ENCODE data around the gene DNAJC12. TPM values are rescaled to one million over a fixed set of nuclear protein-coding genes. Genes with fewer than 3 reads are reported as not detected.

The DNAJC12 gene
- total and polyA plus RNA-seq, 2 of the 8 experiments (the other 6 are each of a cell fraction or from before 2014, with no cell fraction given), result 0.86 to 4.2 TPM

DNA sequence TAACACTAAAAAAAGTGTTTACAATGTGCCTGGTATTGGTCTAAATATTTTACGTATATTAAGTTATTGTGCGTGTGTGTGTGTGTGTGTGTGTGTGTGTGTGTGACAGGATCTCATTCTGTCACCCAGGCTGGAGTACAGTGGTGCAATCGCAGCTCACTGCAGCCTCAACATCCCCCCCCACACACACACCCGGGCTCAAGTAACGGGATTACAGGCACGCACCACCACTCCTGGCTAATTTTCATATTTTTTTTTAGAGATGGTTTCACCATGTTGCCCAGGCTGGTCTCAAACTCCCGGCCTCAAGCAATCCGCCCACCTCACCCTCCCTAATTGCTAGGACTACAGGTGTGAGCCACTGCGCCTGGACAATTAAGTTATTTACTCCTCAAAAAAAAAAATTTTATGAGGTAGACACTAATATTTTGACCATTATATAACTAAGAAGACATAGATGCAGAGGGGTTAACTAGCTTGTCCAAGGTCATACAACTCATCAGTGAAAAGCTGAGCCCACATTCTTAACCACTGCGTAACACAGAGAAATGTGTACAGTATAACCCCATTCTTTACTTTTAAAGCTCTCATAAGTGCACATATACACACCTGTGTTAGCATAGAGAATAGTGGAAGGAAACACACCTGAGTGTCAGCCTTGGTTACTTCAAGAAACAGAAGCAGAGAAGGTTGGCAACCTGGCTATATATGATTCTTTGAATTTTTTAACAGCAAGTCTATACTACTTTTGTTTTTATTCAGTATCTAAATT lies 35.0 kb downstream of the DNAJC12 start (continued):
- TF ChIP-seq, protein P1, sequence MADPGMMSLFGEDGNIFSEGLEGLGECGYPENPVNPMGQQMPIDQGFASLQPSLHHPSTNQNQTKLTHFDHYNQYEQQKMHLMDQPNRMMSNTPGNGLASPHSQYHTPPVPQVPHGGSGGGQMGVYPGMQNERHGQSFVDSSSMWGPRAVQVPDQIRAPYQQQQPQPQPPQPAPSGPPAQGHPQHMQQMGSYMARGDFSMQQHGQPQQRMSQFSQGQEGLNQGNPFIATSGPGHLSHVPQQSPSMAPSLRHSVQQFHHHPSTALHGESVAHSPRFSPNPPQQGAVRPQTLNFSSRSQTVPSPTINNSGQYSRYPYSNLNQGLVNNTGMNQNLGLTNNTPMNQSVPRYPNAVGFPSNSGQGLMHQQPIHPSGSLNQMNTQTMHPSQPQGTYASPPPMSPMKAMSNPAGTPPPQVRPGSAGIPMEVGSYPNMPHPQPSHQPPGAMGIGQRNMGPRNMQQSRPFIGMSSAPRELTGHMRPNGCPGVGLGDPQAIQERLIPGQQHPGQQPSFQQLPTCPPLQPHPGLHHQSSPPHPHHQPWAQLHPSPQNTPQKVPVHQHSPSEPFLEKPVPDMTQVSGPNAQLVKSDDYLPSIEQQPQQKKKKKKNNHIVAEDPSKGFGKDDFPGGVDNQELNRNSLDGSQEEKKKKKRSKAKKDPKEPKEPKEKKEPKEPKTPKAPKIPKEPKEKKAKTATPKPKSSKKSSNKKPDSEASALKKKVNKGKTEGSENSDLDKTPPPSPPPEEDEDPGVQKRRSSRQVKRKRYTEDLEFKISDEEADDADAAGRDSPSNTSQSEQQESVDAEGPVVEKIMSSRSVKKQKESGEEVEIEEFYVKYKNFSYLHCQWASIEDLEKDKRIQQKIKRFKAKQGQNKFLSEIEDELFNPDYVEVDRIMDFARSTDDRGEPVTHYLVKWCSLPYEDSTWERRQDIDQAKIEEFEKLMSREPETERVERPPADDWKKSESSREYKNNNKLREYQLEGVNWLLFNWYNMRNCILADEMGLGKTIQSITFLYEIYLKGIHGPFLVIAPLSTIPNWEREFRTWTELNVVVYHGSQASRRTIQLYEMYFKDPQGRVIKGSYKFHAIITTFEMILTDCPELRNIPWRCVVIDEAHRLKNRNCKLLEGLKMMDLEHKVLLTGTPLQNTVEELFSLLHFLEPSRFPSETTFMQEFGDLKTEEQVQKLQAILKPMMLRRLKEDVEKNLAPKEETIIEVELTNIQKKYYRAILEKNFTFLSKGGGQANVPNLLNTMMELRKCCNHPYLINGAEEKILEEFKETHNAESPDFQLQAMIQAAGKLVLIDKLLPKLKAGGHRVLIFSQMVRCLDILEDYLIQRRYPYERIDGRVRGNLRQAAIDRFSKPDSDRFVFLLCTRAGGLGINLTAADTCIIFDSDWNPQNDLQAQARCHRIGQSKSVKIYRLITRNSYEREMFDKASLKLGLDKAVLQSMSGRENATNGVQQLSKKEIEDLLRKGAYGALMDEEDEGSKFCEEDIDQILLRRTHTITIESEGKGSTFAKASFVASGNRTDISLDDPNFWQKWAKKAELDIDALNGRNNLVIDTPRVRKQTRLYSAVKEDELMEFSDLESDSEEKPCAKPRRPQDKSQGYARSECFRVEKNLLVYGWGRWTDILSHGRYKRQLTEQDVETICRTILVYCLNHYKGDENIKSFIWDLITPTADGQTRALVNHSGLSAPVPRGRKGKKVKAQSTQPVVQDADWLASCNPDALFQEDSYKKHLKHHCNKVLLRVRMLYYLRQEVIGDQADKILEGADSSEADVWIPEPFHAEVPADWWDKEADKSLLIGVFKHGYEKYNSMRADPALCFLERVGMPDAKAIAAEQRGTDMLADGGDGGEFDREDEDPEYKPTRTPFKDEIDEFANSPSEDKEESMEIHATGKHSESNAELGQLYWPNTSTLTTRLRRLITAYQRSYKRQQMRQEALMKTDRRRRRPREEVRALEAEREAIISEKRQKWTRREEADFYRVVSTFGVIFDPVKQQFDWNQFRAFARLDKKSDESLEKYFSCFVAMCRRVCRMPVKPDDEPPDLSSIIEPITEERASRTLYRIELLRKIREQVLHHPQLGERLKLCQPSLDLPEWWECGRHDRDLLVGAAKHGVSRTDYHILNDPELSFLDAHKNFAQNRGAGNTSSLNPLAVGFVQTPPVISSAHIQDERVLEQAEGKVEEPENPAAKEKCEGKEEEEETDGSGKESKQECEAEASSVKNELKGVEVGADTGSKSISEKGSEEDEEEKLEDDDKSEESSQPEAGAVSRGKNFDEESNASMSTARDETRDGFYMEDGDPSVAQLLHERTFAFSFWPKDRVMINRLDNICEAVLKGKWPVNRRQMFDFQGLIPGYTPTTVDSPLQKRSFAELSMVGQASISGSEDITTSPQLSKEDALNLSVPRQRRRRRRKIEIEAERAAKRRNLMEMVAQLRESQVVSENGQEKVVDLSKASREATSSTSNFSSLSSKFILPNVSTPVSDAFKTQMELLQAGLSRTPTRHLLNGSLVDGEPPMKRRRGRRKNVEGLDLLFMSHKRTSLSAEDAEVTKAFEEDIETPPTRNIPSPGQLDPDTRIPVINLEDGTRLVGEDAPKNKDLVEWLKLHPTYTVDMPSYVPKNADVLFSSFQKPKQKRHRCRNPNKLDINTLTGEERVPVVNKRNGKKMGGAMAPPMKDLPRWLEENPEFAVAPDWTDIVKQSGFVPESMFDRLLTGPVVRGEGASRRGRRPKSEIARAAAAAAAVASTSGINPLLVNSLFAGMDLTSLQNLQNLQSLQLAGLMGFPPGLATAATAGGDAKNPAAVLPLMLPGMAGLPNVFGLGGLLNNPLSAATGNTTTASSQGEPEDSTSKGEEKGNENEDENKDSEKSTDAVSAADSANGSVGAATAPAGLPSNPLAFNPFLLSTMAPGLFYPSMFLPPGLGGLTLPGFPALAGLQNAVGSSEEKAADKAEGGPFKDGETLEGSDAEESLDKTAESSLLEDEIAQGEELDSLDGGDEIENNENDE (IDR thresholded peaks at IDR 0.05; ENCODE audit: insufficient replicate concordance, low read length), result no peak
- no peak for TF ChIP-seq MAFK (IDR thresholded peaks at IDR 0.05; ENCODE audit: low read depth, low read length)
- no peak for TF ChIP-seq CBX8 (IDR thresholded peaks at IDR 0.05; ENCODE audit: borderline replicate concordance, low read depth, low read length)
- TF ChIP-seq BRCA1 (IDR thresholded peaks at IDR 0.05; ENCODE audit: low read depth, low read length), result no peak
- TF ChIP-seq SUZ12 (IDR thresholded peaks at IDR 0.05; ENCODE audit: low read length), result no peak
- no peak for TF ChIP-seq JUN (IDR thresholded peaks at IDR 0.05; ENCODE audit: low read depth, low read length)
- no peak for TF ChIP-seq SP1 (IDR thresholded peaks at IDR 0.05; ENCODE audit: low read depth, low read length)
- TF ChIP-seq ASH2L (IDR thresholded peaks at IDR 0.05; ENCODE audit: low read length), result no peak
- TF ChIP-seq BCL11A (IDR thresholded peaks at IDR 0.05; ENCODE audit: low read depth in 2 of 2, low read length in 2 of 2), result no peak
- TF ChIP-seq GABPA (IDR thresholded peaks at IDR 0.05; ENCODE audit: borderline replicate concordance, insufficient read depth, low read length), result no peak
